OCI-LY3 (cell line): Measurements from ENCODE around the gene PI4K2B.

Experiments
- CTCF ChIP-seq: fragments of 200-600, 300-600 bp; sonication (generic); IDR thresholded peaks from 2 replicates; pipeline ENCODE4 v1.5.1; 2014; ENCODE audit warnings: antibody characterized with exemption, low read length, low read depth
- EZH2phosphoT487 ChIP-seq: fragments of 200-600 bp; shearing (Covaris generic); IDR thresholded peaks from 2 replicates; pipeline ENCODE4 v1.6.1; 2018; ENCODE audit warnings: antibody characterized with exemption, mixed run types, low read depth

GRCh38 chr4:25184056-25184455, 49.8 kb upstream of the PI4K2B start:
- TF ChIP-seq CTCF (no peak), EZH2phosphoT487 (no peak)
